D721Med (cell line): ENCODE results near the gene SLCO3A1.

Experiments
- DNase-seq: peaks from one replicate; pipeline ENCODE4 v3.0.0; 2011; ENCODE audit warnings: low spot score; ENCODE audit not compliant: insufficient read length
- FAIRE-seq: peaks from 2 replicates; lab custom pipeline; 2011; peaks lifted over from hg19 to GRCh38; lab: Jason Lieb, UNC
- TF ChIP-seq, protein P1 (sequence below): IDR thresholded peaks from 2 replicates; pipeline ENCODE4 v1.5.1; 2012; ENCODE audit warnings: mild to moderate bottlenecking, control low read depth; ENCODE audit not compliant: insufficient read depth; ENCODE audit errors: missing control alignments

Gene SLCO3A1

DNA sequence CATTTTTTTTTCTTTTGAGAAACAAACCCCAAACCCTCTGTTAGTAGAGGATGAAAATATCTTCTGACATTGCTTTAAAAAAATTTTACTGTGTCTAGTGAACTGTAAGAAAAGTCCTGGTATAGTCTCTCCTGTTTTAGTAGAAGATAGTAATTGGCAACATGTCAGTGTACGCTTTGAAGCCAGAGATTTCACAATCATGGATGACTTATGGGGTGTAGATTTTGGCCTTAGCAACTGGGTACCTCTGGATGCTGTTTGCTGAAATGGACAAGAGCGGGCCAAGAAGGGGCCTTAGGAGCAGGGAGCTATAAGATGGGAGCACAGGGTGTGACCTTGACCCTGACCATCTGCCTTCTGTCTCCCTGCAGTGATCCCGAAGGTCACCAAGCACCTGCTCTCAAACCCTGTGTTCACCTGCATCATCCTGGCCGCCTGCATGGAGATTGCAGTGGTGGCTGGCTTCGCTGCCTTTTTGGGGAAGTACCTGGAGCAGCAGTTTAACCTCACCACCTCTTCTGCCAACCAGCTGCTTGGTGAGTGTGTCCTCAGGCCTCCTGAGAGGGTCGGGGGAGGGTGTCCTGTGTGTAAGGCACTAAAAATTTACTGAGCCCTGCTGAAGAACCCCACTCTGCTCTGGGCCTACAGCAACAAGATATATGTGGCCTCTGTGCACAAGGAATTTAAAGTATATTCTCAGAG lies 266.7 kb downstream of the SLCO3A1 start:
- DNase-seq (no peak), FAIRE-seq (no peak)
- TF ChIP-seq, protein P1, sequence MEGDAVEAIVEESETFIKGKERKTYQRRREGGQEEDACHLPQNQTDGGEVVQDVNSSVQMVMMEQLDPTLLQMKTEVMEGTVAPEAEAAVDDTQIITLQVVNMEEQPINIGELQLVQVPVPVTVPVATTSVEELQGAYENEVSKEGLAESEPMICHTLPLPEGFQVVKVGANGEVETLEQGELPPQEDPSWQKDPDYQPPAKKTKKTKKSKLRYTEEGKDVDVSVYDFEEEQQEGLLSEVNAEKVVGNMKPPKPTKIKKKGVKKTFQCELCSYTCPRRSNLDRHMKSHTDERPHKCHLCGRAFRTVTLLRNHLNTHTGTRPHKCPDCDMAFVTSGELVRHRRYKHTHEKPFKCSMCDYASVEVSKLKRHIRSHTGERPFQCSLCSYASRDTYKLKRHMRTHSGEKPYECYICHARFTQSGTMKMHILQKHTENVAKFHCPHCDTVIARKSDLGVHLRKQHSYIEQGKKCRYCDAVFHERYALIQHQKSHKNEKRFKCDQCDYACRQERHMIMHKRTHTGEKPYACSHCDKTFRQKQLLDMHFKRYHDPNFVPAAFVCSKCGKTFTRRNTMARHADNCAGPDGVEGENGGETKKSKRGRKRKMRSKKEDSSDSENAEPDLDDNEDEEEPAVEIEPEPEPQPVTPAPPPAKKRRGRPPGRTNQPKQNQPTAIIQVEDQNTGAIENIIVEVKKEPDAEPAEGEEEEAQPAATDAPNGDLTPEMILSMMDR = no peak

DNA sequence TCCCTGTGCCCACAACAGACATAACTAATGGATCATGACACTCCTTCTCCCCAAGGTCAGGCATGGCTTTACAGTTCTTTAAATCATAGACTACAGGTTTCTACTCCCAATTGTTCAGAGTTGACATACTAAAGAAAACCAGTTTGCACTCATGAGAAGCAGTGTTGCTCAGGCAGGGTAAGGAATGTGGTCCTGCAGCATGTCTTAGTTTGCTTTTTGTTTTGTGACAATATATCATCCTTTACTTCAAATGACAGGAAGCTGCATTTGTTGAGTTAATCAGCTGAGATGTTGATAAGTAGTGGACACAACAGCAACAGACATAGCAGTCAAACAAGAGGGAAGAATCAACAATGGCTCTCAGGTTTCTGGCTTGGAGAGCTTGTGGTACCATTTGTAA lies 267.5 kb downstream of the SLCO3A1 start:
- DNase-seq = no peak
- no peak for FAIRE-seq
- TF ChIP-seq, protein P1 = no peak

DNA sequence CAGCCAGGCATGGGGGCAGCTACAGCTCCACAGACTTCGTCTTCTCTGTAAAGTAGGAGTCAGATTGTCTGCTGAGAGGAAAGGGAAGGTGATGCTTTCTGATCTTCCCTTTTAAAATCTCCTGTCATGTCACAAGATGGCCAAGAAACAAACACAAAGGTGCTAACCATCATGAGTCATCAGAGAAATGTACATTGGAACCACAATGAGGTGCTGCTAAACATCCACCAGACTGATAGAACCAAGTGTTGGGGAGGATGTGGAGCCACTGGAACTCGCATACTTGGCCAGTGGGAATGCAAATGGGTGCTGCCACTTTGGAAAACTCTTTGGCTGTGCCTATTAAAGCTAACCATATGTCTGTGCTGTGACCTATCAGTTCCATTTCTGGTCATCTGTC lies 268.8 kb downstream of the SLCO3A1 start:
- DNase-seq (no peak), FAIRE-seq (no peak)

DNA sequence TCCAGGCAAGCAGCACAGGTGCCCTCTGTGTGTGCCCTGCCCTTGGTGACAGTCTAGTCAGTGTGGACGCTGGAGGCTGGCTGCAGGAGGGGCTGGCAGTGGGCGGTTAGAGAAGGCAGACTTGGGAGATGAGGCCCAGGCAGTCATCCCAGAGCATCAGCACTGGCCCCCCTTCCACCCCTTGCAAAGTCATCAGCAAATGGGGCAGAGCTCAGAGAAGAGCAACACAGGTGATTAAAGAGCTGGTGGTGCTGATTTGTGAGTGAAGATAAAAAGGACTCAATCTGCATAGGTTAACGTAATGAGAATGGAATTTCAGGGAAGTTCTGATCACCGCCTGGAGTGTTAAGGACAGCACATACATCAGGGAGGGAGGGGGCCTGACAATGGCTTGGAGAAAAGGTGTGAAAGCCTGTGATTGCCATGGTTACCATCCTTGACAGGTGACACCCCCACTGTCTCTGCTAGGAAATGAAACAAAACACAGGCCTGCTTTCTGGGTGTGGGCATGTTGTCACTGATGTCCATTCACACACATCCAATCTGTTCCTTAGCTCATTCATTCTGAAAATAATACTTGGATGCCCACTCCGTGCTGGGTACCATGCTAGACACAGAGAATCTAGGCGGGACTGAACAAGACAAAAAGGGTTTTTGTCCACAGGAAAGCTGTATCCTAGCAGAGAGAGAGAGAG lies 270.6 kb downstream of the SLCO3A1 start:
- DNase-seq (no peak), FAIRE-seq (no peak)
- TF ChIP-seq, protein P1 = no peak

More for the DNA sequence above, 268.8 kb downstream of the SLCO3A1 start:
- TF ChIP-seq, protein P1 = no peak

DNA sequence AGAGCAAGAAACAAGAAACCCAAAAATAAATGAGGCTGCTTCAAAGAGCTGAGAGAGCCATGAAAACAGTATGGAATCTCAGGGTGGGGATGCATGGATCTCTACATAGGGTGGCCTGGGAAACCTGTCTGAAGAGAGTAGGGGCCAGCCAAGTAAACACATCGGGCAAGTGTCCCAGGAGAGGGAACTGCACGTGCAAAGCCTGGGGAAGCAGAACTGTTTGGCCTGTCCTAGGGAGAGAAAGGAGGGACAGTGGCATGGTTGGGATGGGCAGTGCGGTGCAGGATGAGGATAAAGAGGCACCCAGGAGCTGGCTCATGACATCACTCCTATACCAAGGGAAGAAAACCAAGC lies 271.1 kb downstream of the SLCO3A1 start:
- DNase-seq (no peak), FAIRE-seq (no peak)
- TF ChIP-seq, protein P1 = no peak

DNA sequence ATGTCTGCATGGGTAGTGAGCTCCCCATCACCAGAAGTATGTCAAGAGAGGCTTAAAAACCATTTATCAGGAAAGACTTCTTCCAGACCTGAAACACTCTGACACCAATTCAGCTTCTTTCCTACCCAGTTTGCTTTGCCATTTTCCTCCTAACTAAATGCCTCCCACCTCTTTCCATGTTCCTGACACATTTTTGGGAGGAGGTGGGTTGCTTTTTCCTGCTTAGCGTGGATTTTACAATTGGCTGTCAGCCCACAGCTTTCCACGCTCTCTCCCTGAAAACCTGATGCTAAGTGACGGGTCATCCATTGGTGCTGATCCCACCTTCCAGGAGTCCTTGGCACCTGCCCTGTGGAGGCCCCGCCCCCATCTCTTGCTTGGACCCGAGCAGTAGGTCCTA lies 275.3 kb downstream of the SLCO3A1 start:
- FAIRE-seq (no peak), DNase-seq (no peak)
- TF ChIP-seq, protein P1 = no peak

DNA sequence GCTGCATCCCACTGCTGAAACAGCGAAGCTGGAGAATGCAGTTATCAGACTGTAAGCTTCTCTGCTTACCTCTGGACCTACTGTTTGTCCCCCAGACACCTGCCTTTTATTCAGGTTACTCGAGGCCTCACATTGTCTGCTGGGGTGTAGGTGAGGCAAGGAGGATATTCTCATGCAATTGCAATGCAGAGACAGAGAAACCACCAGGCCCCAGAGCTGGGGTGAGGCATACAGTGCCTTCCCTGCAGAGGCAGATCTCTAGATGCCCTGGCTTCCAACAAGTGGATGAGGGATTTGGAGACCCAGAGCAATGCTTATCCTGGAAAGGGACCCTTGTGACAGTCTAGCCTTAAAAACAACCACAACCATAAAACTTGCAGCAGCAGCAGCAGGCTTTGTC lies 276.7 kb downstream of the SLCO3A1 start:
- DNase-seq (no peak), FAIRE-seq (no peak)
- TF ChIP-seq, protein P1 = no peak
